Mesenchymal stem cell (in vitro differentiated cells and primary cell): ENCODE measurements around the gene MAMSTR.

ENCODE experiments used
- DNase-seq: peaks from one replicate; pipeline ENCODE4 v3.0.0-alpha.2; 2013
- H2AFZ ChIP-seq: one replicate; pipeline ENCODE4 v1.6.1; 2013; ENCODE audit warnings: low read depth, mild to moderate bottlenecking, control low read depth, inconsistent platforms, low read length, moderate library complexity
- H2AK5ac ChIP-seq: 2 replicates; pipeline ENCODE4 v1.6.1; 2013; ENCODE audit warnings: low read length, moderate library complexity, mild to moderate bottlenecking, inconsistent platforms; ENCODE audit not compliant: severe bottlenecking
- H2BK120ac ChIP-seq: one replicate; pipeline ENCODE4 v1.6.1; 2013; ENCODE audit warnings: low read depth, mild to moderate bottlenecking, inconsistent platforms, low read length, moderate library complexity
- H2BK12ac ChIP-seq, 2 experiments: one replicate each; pipeline ENCODE4 v1.6.1; 2013; ENCODE audit warnings: inconsistent platforms in 2 of 2, low read length in 2 of 2, mild to moderate bottlenecking in 2 of 2, moderate library complexity in 2 of 2, control low read depth in 1 of 2
- H2BK15ac ChIP-seq: one replicate; pipeline ENCODE4 v1.6.1; 2013; ENCODE audit warnings: mild to moderate bottlenecking, low read depth, inconsistent platforms; ENCODE audit not compliant: poor library complexity, severe bottlenecking
- H2BK5ac ChIP-seq: 2 replicates; pipeline ENCODE4 v1.6.1; 2013; ENCODE audit warnings: low read depth, mild to moderate bottlenecking, low read length, control low read depth, inconsistent platforms; ENCODE audit not compliant: poor library complexity, severe bottlenecking
- H3K14ac ChIP-seq, 2 experiments: one replicate each; pipeline ENCODE4 v1.6.1; 2013; ENCODE audit warnings: inconsistent platforms in 2 of 2, low read length in 2 of 2, control low read depth in 1 of 2, mild to moderate bottlenecking in 1 of 2, moderate library complexity in 1 of 2
- H3K18ac ChIP-seq, 2 experiments: one replicate each; pipeline ENCODE4 v1.6.1; 2013; ENCODE audit warnings: inconsistent platforms in 2 of 2, low read length in 2 of 2, control low read depth in 1 of 2, low read depth in 1 of 2, mild to moderate bottlenecking in 1 of 2
- H3K23ac ChIP-seq, 2 experiments: one replicate each; pipeline ENCODE4 v1.6.1; 2013; ENCODE audit warnings: inconsistent platforms in 2 of 2, low read length in 2 of 2, mild to moderate bottlenecking in 2 of 2, moderate library complexity in 2 of 2, control low read depth in 1 of 2
- H3K27ac ChIP-seq: 2 replicates; pipeline ENCODE4 v1.5.1; 2013; ENCODE audit warnings: mild to moderate bottlenecking, moderate library complexity, low read length, control low read depth, inconsistent platforms; ENCODE audit not compliant: poor library complexity, severe bottlenecking
- H3K27me3 ChIP-seq, 2 experiments: 2 replicates each; pipeline versions ENCODE4 v1.6.1 to v1.7.0; 2013; ENCODE audit warnings: low read length in 2 of 2, mild to moderate bottlenecking in 2 of 2, moderate library complexity in 2 of 2, control low read depth in 1 of 2, inconsistent platforms in 1 of 2; ENCODE audit not compliant: control insufficient read depth in 1 of 2, insufficient read depth in 1 of 2
- H3K36me3 ChIP-seq, 2 experiments: 2 replicates each; pipeline versions ENCODE4 v1.6.1 to v1.7.0; 2013; ENCODE audit warnings: low read length in 2 of 2, control low read depth in 1 of 2, inconsistent platforms in 1 of 2, low read depth in 1 of 2, mild to moderate bottlenecking in 1 of 2; ENCODE audit not compliant: insufficient read depth in 2 of 2, control insufficient read depth in 1 of 2
- H3K4ac ChIP-seq, 2 experiments: one replicate each; pipeline ENCODE4 v1.6.1; 2013; ENCODE audit warnings: inconsistent platforms in 2 of 2, low read length in 2 of 2, mild to moderate bottlenecking in 2 of 2, moderate library complexity in 2 of 2, control low read depth in 1 of 2, low read depth in 1 of 2
- H3K4me1 ChIP-seq: 2 replicates; pipeline ENCODE4 v1.6.1; 2013; ENCODE audit warnings: low read depth, low read length, control low read depth; ENCODE audit not compliant: control insufficient read depth, insufficient read depth
- H3K4me2 ChIP-seq: 2 replicates; pipeline ENCODE4 v1.6.1; 2013; ENCODE audit warnings: low read length, mild to moderate bottlenecking, inconsistent platforms; ENCODE audit not compliant: poor library complexity, severe bottlenecking
- H3K4me3 ChIP-seq, 2 experiments: 2 replicates each; pipeline versions ENCODE4 v1.5.1 to v1.7.0; 2013; ENCODE audit warnings: low read length in 2 of 2, mild to moderate bottlenecking in 2 of 2, control low read depth in 1 of 2, low read depth in 1 of 2; ENCODE audit not compliant: insufficient read depth in 1 of 2
- H3K79me1 ChIP-seq: replicated peaks from 2 replicates; pipeline ENCODE4 v1.6.1; 2013; ENCODE audit warnings: mild to moderate bottlenecking, control low read depth, low read length, inconsistent platforms; ENCODE audit not compliant: poor library complexity, severe bottlenecking
- H3K9ac ChIP-seq: 2 replicates; pipeline ENCODE4 v1.7.0; 2013; ENCODE audit warnings: mild to moderate bottlenecking, low read length, moderate library complexity
- H3K9me3 ChIP-seq: 2 replicates; pipeline ENCODE4 v1.7.0; 2013; ENCODE audit warnings: mild to moderate bottlenecking, low read length; ENCODE audit not compliant: control insufficient read depth
- H4K8ac ChIP-seq: one replicate; pipeline ENCODE4 v1.6.1; 2013; ENCODE audit warnings: inconsistent platforms, mild to moderate bottlenecking, low read length, moderate library complexity
- H4K91ac ChIP-seq: one replicate; pipeline ENCODE4 v1.6.1; 2013; ENCODE audit warnings: mild to moderate bottlenecking, low read length, inconsistent platforms
- WGBS: methylation state at CpG from one replicate; pipeline ENCODE4 v1.1.7; 2013; ENCODE audit warnings: mixed read lengths; 5-methylcytosine and 5-hydroxymethylcytosine counted together

The MAMSTR gene

DNA sequence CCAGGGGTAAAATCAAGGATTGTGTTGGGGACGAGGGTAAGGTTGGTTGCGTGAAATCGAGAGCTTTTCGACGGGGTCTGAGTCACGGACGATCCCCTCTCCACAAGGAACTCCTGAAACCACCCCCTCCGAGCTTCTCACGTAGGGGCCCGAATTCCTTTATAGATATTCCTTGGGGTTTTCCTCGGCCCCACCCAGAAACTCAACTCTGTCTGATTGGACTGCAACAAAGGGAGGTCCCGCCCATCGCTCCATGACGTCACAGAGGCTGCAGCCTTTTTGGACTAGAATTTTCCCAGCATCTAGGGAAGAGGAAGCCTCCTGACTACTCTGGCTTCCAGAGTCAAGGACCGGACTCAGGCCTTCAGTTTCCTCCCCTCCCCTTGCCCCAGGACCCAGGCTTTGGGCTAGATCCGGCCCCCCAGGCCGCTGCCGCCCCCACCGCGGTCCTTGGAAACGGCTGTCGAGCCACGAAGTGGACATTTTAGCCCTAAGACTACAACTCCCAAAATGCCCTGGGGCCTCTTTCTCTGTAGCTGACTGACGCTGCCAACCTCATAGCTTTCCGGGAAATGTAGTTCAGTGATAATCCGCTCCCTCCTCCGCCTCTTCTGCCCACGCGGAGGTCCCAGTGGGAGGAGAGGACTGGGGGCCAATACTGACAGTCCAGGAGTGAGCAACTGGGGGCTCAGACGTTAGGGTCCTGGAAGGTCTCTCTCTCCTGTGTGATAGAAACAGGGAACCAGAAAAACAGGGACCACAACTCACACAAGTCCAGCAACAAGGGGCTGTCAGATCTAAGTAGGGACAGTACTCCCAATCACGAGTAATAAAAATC is 27.4 kb upstream of the MAMSTR start, which contains the start of gene IZUMO1:
IZUMO1 (minus strand) TSS at position 172 of the 838 bp plus-strand sequence. CDS start 1,050 bp downstream, outside the sequence.
- H2BK15ac ChIP-seq = no peak within 1 kb of the TSS
- H3K4me1 ChIP-seq = peaks cover 9% of the 10 kb centered on the region
- H3K9ac ChIP-seq = peak within 1 kb of the TSS; percentile 79
- H3K4me2 ChIP-seq = peak within 1 kb of the TSS; percentile 64
- no peak within 1 kb of the TSS for H3K23ac ChIP-seq
- peak within 1 kb of the TSS; percentile 59 for H2AK5ac ChIP-seq
- H3K79me1 ChIP-seq = no peaks in the 10 kb centered on the region
- no peaks in the 10 kb centered on the region for H3K36me3 ChIP-seq
- H3K4me3 ChIP-seq = peak within 1 kb of the TSS; percentile 56 to 78
- no peaks in the 10 kb centered on the region for H3K9me3 ChIP-seq
- H3K18ac ChIP-seq = no peak within 1 kb of the TSS
- H2BK5ac ChIP-seq = peak within 1 kb of the TSS; percentile 61
- H2BK12ac ChIP-seq = peak within 1 kb of the TSS in 1 of 2 experiments; percentile 22
- peak within 1 kb of the TSS; percentile 89 for H4K8ac ChIP-seq
- H3K14ac ChIP-seq = no peak within 1 kb of the TSS
- peaks cover 6 to 45% of the 10 kb centered on the region in 2 experiments for H3K27me3 ChIP-seq
- H2AFZ ChIP-seq = peak within 1 kb of the TSS; percentile 88
- peak; percentile 97 for DNase-seq
- peak within 1 kb of the TSS in 1 of 2 experiments; percentile 35 for H3K4ac ChIP-seq
- WGBS = 12% methylated on average over 31 of the region's 31 CpGs
- peak within 1 kb of the TSS; percentile 33 for H3K27ac ChIP-seq
- H4K91ac ChIP-seq = no peak within 1 kb of the TSS
- no peak within 1 kb of the TSS for H2BK120ac ChIP-seq

DNA sequence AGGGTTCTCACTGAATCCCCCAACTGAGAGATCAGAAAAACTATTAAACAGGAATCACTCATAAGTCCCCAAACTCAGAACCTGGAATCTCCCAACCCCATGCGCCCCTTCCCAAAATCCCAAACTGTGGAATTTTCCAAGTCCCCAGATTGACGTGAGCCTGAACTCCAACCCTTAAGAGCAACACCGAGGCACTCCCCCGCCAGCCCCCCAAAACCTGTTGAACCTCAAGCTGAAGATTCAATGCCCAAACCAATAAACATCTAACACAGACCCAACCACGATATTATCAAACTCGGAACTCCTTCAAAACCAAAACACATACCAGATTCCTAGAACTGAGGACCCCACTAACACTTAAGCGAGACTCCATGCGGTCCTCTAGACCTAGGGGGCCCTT is 26.6 kb upstream of the MAMSTR start:
- 94% methylated on average over 8 of the region's 8 CpGs for WGBS
- H3K27ac ChIP-seq = no peak overlapping the region

DNA sequence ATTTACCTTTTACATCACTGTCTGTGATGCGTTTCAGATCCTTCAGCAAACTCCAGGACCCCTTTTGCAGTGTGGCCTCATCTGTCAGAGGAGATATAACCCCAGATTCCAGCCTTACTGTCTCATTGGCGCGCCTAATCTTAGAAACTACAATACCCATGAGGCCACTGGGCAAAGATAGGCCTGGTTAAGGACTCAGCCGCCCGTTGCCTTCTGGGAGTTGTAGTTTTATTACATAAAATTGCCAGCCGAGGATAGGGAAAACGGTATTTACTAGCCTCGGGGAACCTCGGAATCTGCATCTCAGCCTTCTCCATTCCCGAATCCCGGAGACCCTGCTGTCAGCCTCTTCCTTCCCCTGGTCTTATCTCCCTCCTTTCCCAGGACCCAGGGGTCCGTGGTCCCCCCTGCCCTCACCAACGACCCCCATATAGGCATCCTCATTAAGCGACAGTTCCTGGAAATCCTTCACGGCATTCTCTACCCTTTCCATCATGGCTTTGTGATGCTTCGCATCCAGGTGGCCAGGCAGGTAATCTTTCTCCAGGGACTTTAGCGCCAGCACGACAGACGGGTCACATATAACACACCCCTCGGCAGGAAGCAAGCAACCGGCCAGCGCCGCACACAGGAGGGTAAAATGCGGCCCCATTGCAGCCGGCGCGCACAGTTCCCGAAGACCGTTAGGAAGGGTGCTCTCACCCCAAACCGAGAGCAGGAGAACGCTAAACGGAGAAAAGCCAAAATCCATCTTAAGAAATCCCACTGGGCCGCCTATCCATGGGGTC is 25.9 kb upstream of the MAMSTR start:
- Histone ChIP-seq H2BK120ac (no peak overlapping the region), H3K23ac (no peak overlapping the region), H3K36me3 (no peaks in the 10 kb centered on the region), H3K18ac (no peak overlapping the region), H3K4me1 (peaks cover 9% of the 10 kb centered on the region), H3K9me3 (no peaks in the 10 kb centered on the region), H3K4ac (no peak overlapping the region), H4K91ac (no peak overlapping the region), H3K79me1 (no peaks in the 10 kb centered on the region), H3K14ac (no peak overlapping the region), H3K4me2 (no peak overlapping the region), H2BK15ac (no peak overlapping the region), H3K9ac (no peak overlapping the region), H3K4me3 (no peak overlapping the region), H2AK5ac (no peak overlapping the region), H2AFZ (no peak overlapping the region), H2BK12ac (no peak overlapping the region), H2BK5ac (no peak overlapping the region), H3K27me3 (peaks cover 4 to 39% of the 10 kb centered on the region in 2 experiments), H4K8ac (no peak overlapping the region), H3K27ac (no peak overlapping the region)
- peak; percentile 67 for DNase-seq
- 73% methylated on average over 32 of the region's 33 CpGs for WGBS

More for the DNA sequence above, 26.6 kb upstream of the MAMSTR start:
- Histone ChIP-seq H3K4me1 (peaks cover 9% of the 10 kb centered on the region), H2BK12ac (no peak overlapping the region), H2BK5ac (no peak overlapping the region), H4K91ac (no peak overlapping the region), H2AK5ac (no peak overlapping the region), H3K4ac (peak overlapping the region in 1 of 2 experiments; percentile 35), H3K9ac (no peak overlapping the region), H3K23ac (no peak overlapping the region), H3K14ac (no peak overlapping the region), H4K8ac (no peak overlapping the region), H2AFZ (no peak overlapping the region), H3K4me2 (no peak overlapping the region), H3K18ac (no peak overlapping the region), H2BK15ac (no peak overlapping the region), H3K27me3 (peaks cover 4 to 41% of the 10 kb centered on the region in 2 experiments), H3K4me3 (no peak overlapping the region), H3K79me1 (no peaks in the 10 kb centered on the region), H3K36me3 (no peaks in the 10 kb centered on the region), H3K9me3 (no peaks in the 10 kb centered on the region), H2BK120ac (no peak overlapping the region)
- DNase-seq = no peak

DNA sequence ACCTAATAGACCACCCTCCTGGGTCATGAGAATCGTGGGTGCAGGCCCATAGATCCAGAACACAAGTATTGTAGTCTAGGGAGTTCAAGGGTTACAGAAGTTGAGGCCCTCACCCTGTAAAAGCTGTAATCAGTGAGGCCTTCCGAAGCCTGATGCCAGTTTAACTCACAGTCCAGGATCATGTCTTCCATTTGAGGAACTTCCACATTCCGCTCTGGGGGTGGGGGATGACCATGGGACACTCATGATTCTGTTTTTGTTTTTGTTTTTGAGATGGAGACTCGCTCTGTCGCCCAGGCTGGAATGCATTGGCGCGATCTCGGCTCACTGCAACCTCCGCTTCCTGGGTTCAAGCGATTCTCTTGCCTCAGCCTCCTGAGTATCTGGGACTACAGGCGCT is 22.6 kb upstream of the MAMSTR start:
- Histone ChIP-seq H3K4me1 (peaks cover 14% of the 10 kb centered on the region), H4K91ac (no peak overlapping the region), H2BK120ac (no peak overlapping the region), H3K27me3 (peaks cover 5 to 47% of the 10 kb centered on the region in 2 experiments), H2BK12ac (no peak overlapping the region), H2AK5ac (no peak overlapping the region), H3K36me3 (no peaks in the 10 kb centered on the region), H3K79me1 (no peaks in the 10 kb centered on the region), H2BK15ac (no peak overlapping the region), H4K8ac (no peak overlapping the region), H3K18ac (no peak overlapping the region), H2AFZ (no peak overlapping the region), H3K4me2 (no peak overlapping the region), H3K4ac (no peak overlapping the region), H2BK5ac (no peak overlapping the region), H3K23ac (no peak overlapping the region), H3K14ac (no peak overlapping the region), H3K9ac (no peak overlapping the region), H3K9me3 (no peaks in the 10 kb centered on the region), H3K27ac (no peak overlapping the region), H3K4me3 (no peak overlapping the region)
- DNase-seq = no peak
- 96% methylated on average over 10 of the region's 11 CpGs for WGBS
